EL (cell line): ENCODE data around the gene SLC2A10.

Source experiments
- DNase-seq: peaks from one replicate; pipeline ENCODE4 v3.0.0-alpha.2; 2016

The SLC2A10 gene

GRCh38 chr20:46704714-46705377, 4.6 kb upstream of the SLC2A10 start:
- no peak for DNase-seq

GRCh38 chr20:46705378-46705729, 4.1 kb upstream of the SLC2A10 start:
- DNase-seq: no peak

GRCh38 chr20:46706242-46706641, 3.2 kb upstream of the SLC2A10 start:
- DNase-seq: no peak

GRCh38 chr20:46708172-46708860, 1.1 kb upstream of the SLC2A10 start:
- DNase-seq: no peak

GRCh38 chr20:46709055-46709458, 392 bp upstream of the SLC2A10 start:
- no peak for DNase-seq

- DNase-seq: no peak
Observed at GRCh38 chr20:46710153-46710913, 884 bp downstream of the SLC2A10 start.

GRCh38 chr20:46712056-46712636, 2.7 kb downstream of the SLC2A10 start:
- no peak for DNase-seq

- DNase-seq: no peak
Observed at GRCh38 chr20:46713957-46714834, 4.7 kb downstream of the SLC2A10 start.

GRCh38 chr20:46715292-46715756, 5.9 kb downstream of the SLC2A10 start:
- peak; percentile 84 for DNase-seq

- DNase-seq: no peak
Observed at GRCh38 chr20:46717818-46718541, 8.5 kb downstream of the SLC2A10 start.

- no peak for DNase-seq
Observed at GRCh38 chr20:46720019-46720418, 10.6 kb downstream of the SLC2A10 start.

GRCh38 chr20:46720776-46721425, 11.5 kb downstream of the SLC2A10 start:
- peak; percentile 31 for DNase-seq

GRCh38 chr20:46721476-46721875, 12.0 kb downstream of the SLC2A10 start:
- no peak for DNase-seq

GRCh38 chr20:46722450-46722849, 13.0 kb downstream of the SLC2A10 start:
- no peak for DNase-seq

- no peak for DNase-seq
Observed at GRCh38 chr20:46723039-46723438, 13.6 kb downstream of the SLC2A10 start.

GRCh38 chr20:46724343-46724959, 15.0 kb downstream of the SLC2A10 start:
- DNase-seq: no peak

GRCh38 chr20:46725186-46726165, 16.0 kb downstream of the SLC2A10 start:
- DNase-seq: no peak

- DNase-seq: no peak
Observed at GRCh38 chr20:46731770-46732169, 22.3 kb downstream of the SLC2A10 start.

- DNase-seq: no peak
Observed at GRCh38 chr20:46735436-46735835, 26.0 kb downstream of the SLC2A10 start.
